Hepatocyte (in vitro differentiated cells): ENCODE results near the gene GAD1. TPM values are rescaled to one million over a fixed set of nuclear protein-coding genes. Genes with fewer than 3 reads are reported as not detected.

ENCODE experiments used
- DNase-seq: peaks from one replicate; pipeline ENCODE4 v3.0.0-alpha.2; 2016; ENCODE audit warnings: low spot score
- H2AFZ ChIP-seq: fragments of 200-600 bp; sonication (generic); 2 replicates; pipeline ENCODE4 v1.6.0; 2016; ENCODE audit warnings: antibody characterized with exemption, mild to moderate bottlenecking
- H3K27ac ChIP-seq: fragments of 200-600 bp; sonication (generic); 2 replicates; pipeline ENCODE4 v1.5.1; 2016; ENCODE audit warnings: mild to moderate bottlenecking
- H3K27me3 ChIP-seq: fragments of 200-600 bp; sonication (generic); 2 replicates; pipeline ENCODE4 v1.6.1; 2016
- H3K36me3 ChIP-seq: fragments of 200-600 bp; sonication (generic); replicated peaks from 2 replicates; pipeline ENCODE4 v1.5.1; 2016; ENCODE audit warnings: low read depth; ENCODE audit not compliant: insufficient read depth
- H3K4me1 ChIP-seq: fragments of 200-600 bp; sonication (generic); 2 replicates; pipeline ENCODE4 v1.5.1; 2016; ENCODE audit warnings: mild to moderate bottlenecking, moderate library complexity; ENCODE audit not compliant: insufficient read depth
- H3K4me2 ChIP-seq: fragments of 200-600 bp; sonication (generic); 2 replicates; pipeline ENCODE4 v1.6.0; 2016
- H3K4me3 ChIP-seq: fragments of 200-600 bp; sonication (generic); 2 replicates; pipeline ENCODE4 v1.5.1; 2016; ENCODE audit warnings: mild to moderate bottlenecking
- H3K79me2 ChIP-seq: fragments of 200-600 bp; sonication (generic); 2 replicates; pipeline ENCODE4 v1.6.0; 2017; ENCODE audit warnings: mild to moderate bottlenecking
- H3K9me2 ChIP-seq: fragments of 200-600 bp; sonication (generic); replicated peaks from 2 replicates; pipeline ENCODE4 v1.6.0; 2017; ENCODE audit warnings: mild to moderate bottlenecking; ENCODE audit not compliant: insufficient read depth
- H3K9me3 ChIP-seq: fragments of 200-600 bp; sonication (generic); 2 replicates; pipeline ENCODE4 v1.5.1; 2016; ENCODE audit warnings: low read depth, mild to moderate bottlenecking
- H4K20me1 ChIP-seq: fragments of 200-600 bp; sonication (generic); 2 replicates; pipeline ENCODE4 v1.6.0; 2016; ENCODE audit warnings: mild to moderate bottlenecking; ENCODE audit not compliant: insufficient read depth, poor library complexity, severe bottlenecking
- EZH2 ChIP-seq: fragments of 200-600 bp; sonication (generic); IDR thresholded peaks from 2 replicates; pipeline ENCODE4 v1.6.1; 2016; ENCODE audit warnings: antibody characterized with exemption, mild to moderate bottlenecking, borderline replicate concordance
- EZH2phosphoT487 ChIP-seq: fragments of 200-600 bp; sonication (generic); IDR thresholded peaks from one replicate; pipeline ENCODE4 v1.6.1; 2018; ENCODE audit warnings: antibody characterized with exemption, mild to moderate bottlenecking, low read depth, moderate library complexity; ENCODE audit not compliant: unreplicated experiment, severe bottlenecking
- WGBS: methylation state at CpG from one replicate; pipeline ENCODE4 v1.1.6; 2016; ENCODE audit warnings: low lambda C conversion rate; ENCODE audit errors: missing lambda C conversion rate; 5-methylcytosine and 5-hydroxymethylcytosine counted together
- polyA plus RNA-seq: library from polyadenylated mRNA; unstranded; fragments of >200 nt; fragmentation: Nextera tagmentation; extraction: Ambion mirVana; gene quantifications from 2 replicates; pipeline ENCODE4 v1.2.1, GENCODE V29; 2016
- total RNA-seq: library from RNA; depleted of rRNA; stranded (reverse); fragments of >200 nt; gene quantifications from 2 replicates; pipeline ENCODE4 v1.2.3, GENCODE V29; 2014
- TF ChIP-seq, protein P1 (sequence below): fragments of 200-600 bp; sonication (generic); IDR thresholded peaks from 2 replicates; pipeline ENCODE4 v1.5.1; 2016; ENCODE audit warnings: antibody characterized with exemption, mild to moderate bottlenecking; ENCODE audit not compliant: poor library complexity

Gene GAD1
- total and polyA plus RNA-seq, 2 experiments from 2014 or later: 0.50 to 1.1 TPM

GRCh38 chr2:170848587-170848986 is 31.9 kb downstream of the GAD1 start:
- Histone ChIP-seq H3K4me2 (no peak overlapping the region), H4K20me1 (no peaks in the 10 kb centered on the region), H3K27me3 (no peaks in the 10 kb centered on the region), H2AFZ (no peak overlapping the region), H3K4me3 (no peak overlapping the region), H3K9me2 (no peaks in the 10 kb centered on the region), H3K79me2 (no peaks in the 10 kb centered on the region), H3K4me1 (no peaks in the 10 kb centered on the region), H3K9me3 (no peaks in the 10 kb centered on the region), H3K27ac (no peak overlapping the region), H3K36me3 (no peaks in the 10 kb centered on the region)
- TF ChIP-seq, protein P1, sequence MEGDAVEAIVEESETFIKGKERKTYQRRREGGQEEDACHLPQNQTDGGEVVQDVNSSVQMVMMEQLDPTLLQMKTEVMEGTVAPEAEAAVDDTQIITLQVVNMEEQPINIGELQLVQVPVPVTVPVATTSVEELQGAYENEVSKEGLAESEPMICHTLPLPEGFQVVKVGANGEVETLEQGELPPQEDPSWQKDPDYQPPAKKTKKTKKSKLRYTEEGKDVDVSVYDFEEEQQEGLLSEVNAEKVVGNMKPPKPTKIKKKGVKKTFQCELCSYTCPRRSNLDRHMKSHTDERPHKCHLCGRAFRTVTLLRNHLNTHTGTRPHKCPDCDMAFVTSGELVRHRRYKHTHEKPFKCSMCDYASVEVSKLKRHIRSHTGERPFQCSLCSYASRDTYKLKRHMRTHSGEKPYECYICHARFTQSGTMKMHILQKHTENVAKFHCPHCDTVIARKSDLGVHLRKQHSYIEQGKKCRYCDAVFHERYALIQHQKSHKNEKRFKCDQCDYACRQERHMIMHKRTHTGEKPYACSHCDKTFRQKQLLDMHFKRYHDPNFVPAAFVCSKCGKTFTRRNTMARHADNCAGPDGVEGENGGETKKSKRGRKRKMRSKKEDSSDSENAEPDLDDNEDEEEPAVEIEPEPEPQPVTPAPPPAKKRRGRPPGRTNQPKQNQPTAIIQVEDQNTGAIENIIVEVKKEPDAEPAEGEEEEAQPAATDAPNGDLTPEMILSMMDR: no peak
- no peak for TF ChIP-seq EZH2phosphoT487
- no peak for TF ChIP-seq EZH2
- no peak for DNase-seq
- 93% methylated on average over 2 of the region's 2 CpGs for WGBS

GRCh38 chr2:170850251-170850650 is 33.6 kb downstream of the GAD1 start:
- DNase-seq: no peak
- Histone ChIP-seq H4K20me1 (no peaks in the 10 kb centered on the region), H3K4me2 (no peak overlapping the region), H3K9me2 (no peaks in the 10 kb centered on the region), H3K27ac (no peak overlapping the region), H3K27me3 (no peaks in the 10 kb centered on the region), H3K9me3 (no peaks in the 10 kb centered on the region), H3K79me2 (no peaks in the 10 kb centered on the region), H3K4me1 (no peaks in the 10 kb centered on the region), H3K4me3 (no peak overlapping the region), H3K36me3 (no peaks in the 10 kb centered on the region), H2AFZ (no peak overlapping the region)
- 97% methylated on average over 3 of the region's 3 CpGs for WGBS
- TF ChIP-seq, protein P1: no peak
- TF ChIP-seq EZH2phosphoT487 (no peak), EZH2 (no peak)

DNA sequence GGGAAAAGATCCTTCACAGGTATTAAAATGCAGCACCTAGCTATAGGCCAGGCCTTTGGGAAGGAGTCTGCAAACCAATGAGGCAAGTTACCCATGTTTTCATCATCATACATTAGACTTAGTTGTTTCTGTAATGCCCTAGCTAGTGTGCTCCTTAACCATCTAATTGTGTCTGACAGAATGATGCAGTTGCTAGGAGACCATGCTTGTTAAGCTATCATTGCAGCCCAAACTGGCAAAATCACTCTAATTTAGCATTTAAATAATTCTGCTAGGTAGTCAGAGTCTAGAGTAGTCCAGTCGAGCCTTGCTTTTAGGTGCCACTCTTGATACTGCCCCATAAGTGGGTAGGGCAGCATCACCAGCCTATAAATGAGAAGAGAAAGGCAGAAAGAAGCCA is 34.9 kb downstream of the GAD1 start:
- WGBS: 94% methylated on average over 1 of the region's 1 CpG
- Histone ChIP-seq H3K27ac (no peak overlapping the region), H3K9me2 (no peaks in the 10 kb centered on the region), H2AFZ (no peak overlapping the region), H3K79me2 (no peaks in the 10 kb centered on the region), H3K36me3 (no peaks in the 10 kb centered on the region), H3K9me3 (no peaks in the 10 kb centered on the region), H4K20me1 (no peaks in the 10 kb centered on the region), H3K4me3 (no peak overlapping the region), H3K4me1 (no peaks in the 10 kb centered on the region), H3K4me2 (no peak overlapping the region), H3K27me3 (no peaks in the 10 kb centered on the region)
- no peak for TF ChIP-seq EZH2phosphoT487
- TF ChIP-seq, protein P1: no peak
- no peak for TF ChIP-seq EZH2
- no peak for DNase-seq

DNA sequence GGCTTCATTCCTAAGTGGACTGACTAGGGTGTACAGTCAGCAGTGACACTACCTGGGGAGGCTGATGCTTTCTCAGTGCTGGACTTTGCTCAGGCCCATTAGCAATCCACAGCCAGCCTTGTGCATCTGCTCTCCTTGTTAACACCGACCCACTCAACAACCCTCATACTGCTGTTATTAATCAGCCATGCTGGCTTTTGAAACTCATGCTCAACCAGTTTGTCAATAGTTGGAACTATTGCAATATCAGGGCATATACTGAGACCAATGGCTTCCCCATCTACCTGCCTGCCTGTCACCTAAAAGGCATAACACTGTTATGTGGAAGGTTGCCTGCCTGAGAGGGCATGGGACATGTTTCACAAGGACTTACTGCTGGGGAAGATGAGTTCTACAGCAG is 39.4 kb downstream of the GAD1 start:
- no peaks in the 10 kb centered on the region for H3K9me2 ChIP-seq
- no peaks in the 10 kb centered on the region for H3K79me2 ChIP-seq
- DNase-seq: no peak
- no peaks in the 10 kb centered on the region for H3K9me3 ChIP-seq
- no peaks in the 10 kb centered on the region for H4K20me1 ChIP-seq
- 94% methylated on average over 1 of the region's 1 CpG for WGBS
- TF ChIP-seq EZH2: no peak
- no peak for TF ChIP-seq EZH2phosphoT487
- TF ChIP-seq, protein P1: no peak
- no peaks in the 10 kb centered on the region for H3K36me3 ChIP-seq
- H2AFZ ChIP-seq: no peak overlapping the region
- no peaks in the 10 kb centered on the region for H3K4me1 ChIP-seq
- no peak overlapping the region for H3K4me3 ChIP-seq
- H3K27ac ChIP-seq: no peak overlapping the region
- H3K4me2 ChIP-seq: no peak overlapping the region
- H3K27me3 ChIP-seq: no peaks in the 10 kb centered on the region
